Stimulated activated CD4-positive, alpha-beta T cell treated with anti-CD3 and anti-CD28 coated beads, Interleukin-4, amount 100 ng/mL, for 24 hours (primary cell): Measurements from ENCODE around the gene MAST3.
A peak's percentile ranks its signal among the peaks of the same experiment; 100 is the strongest.
"Not testable (repeated sequence)": the region's sequence is repeated elsewhere in the genome, so short reads cannot be mapped to it uniquely, and the experiment has no call there.

ENCODE experiments used
- DNase-seq: peaks from one replicate; pipeline ENCODE4 v3.0.0-alpha.2; 2020

Gene MAST3

GRCh38 chr19:18143902-18144301 is 46.3 kb downstream of the MAST3 start:
- DNase-seq, result no peak

GRCh38 chr19:18144361-18144760 is 46.8 kb downstream of the MAST3 start:
- DNase-seq, result no peak

- no peak for DNase-seq
Observed at GRCh38 chr19:18144906-18145305, 47.3 kb downstream of the MAST3 start.

GRCh38 chr19:18145391-18145999 is 47.9 kb downstream of the MAST3 start:
- DNase-seq, result no peak

- DNase-seq, result no peak
Observed at GRCh38 chr19:18147396-18147795, 49.8 kb downstream of the MAST3 start.

- DNase-seq, result no peak
Observed at GRCh38 chr19:18149596-18149975, 52.0 kb downstream of the MAST3 start.

GRCh38 chr19:18150776-18151624 is 53.4 kb downstream of the MAST3 start:
- no peak for DNase-seq

GRCh38 chr19:18152442-18152816 is 54.9 kb downstream of the MAST3 start:
- peak; percentile 98 for DNase-seq

- peak; percentile 100 for DNase-seq
Observed at GRCh38 chr19:18152817-18153555, 55.4 kb downstream of the MAST3 start, which contains the start of gene PIK3R2. Gene PIK3R2 (plus strand): TSS chr19:18153163. CDS start chr19:18155880, 2,717 bp downstream.

GRCh38 chr19:18153556-18154134 is 56.1 kb downstream of the MAST3 start:
- DNase-seq, result peak; percentile 23

GRCh38 chr19:18155095-18156087 is 57.8 kb downstream of the MAST3 start:
- no peak for DNase-seq

GRCh38 chr19:18156268-18156667 is 58.7 kb downstream of the MAST3 start:
- DNase-seq, result no peak

- DNase-seq, result no peak
Observed at GRCh38 chr19:18156841-18157464, 59.4 kb downstream of the MAST3 start.

- no peak for DNase-seq
Observed at GRCh38 chr19:18157465-18158063, 60.0 kb downstream of the MAST3 start.

GRCh38 chr19:18158467-18158866 is 60.9 kb downstream of the MAST3 start:
- DNase-seq, result no peak

- DNase-seq, result not testable (repeated sequence)
Observed at GRCh38 chr19:18159059-18159616, 61.6 kb downstream of the MAST3 start.

- DNase-seq, result no peak
Observed at GRCh38 chr19:18159810-18160209, 62.2 kb downstream of the MAST3 start.

GRCh38 chr19:18160493-18160970 is 63.0 kb downstream of the MAST3 start:
- no peak for DNase-seq

GRCh38 chr19:18160971-18161635 is 63.5 kb downstream of the MAST3 start:
- peak; percentile 78 for DNase-seq

- DNase-seq, result no peak
Observed at GRCh38 chr19:18161636-18162002, 64.0 kb downstream of the MAST3 start.
